Fibroblast of lung (primary cell): Measurements from ENCODE around the gene KDM4D. TPM values are rescaled to one million over a fixed set of nuclear protein-coding genes. Genes with fewer than 3 reads are reported as not detected.

ENCODE experiments used
- DNase-seq, 2 donors: peaks; one replicate each; pipeline versions ENCODE4 v3.0.0 to v3.0.0-alpha.2; 2010; ENCODE audit warnings: low read depth in 2 of 2
- H2AFZ ChIP-seq: 2 replicates; pipeline ENCODE4 v1.5.1; 2012; ENCODE audit warnings: low read length, control low read depth, inconsistent platforms
- H3K27ac ChIP-seq: 2 replicates; pipeline ENCODE4 v1.5.1; 2011; ENCODE audit warnings: low read length, control low read depth; ENCODE audit not compliant: insufficient read depth
- H3K27me3 ChIP-seq: 2 replicates; pipeline ENCODE4 v1.5.1; 2011; ENCODE audit warnings: mild to moderate bottlenecking, low read length; ENCODE audit not compliant: control insufficient read depth, insufficient read depth
- H3K36me3 ChIP-seq: 2 replicates; pipeline ENCODE4 v1.5.1; 2011; ENCODE audit warnings: low read length; ENCODE audit not compliant: control insufficient read depth, insufficient read depth
- H3K4me1 ChIP-seq: 2 replicates; pipeline ENCODE4 v1.5.1; 2011; ENCODE audit warnings: low read length; ENCODE audit not compliant: control insufficient read depth, insufficient read depth; ENCODE audit errors: extremely low read depth
- H3K4me2 ChIP-seq: 2 replicates; pipeline ENCODE4 v1.5.1; 2011; ENCODE audit warnings: low read length, control low read depth; ENCODE audit not compliant: insufficient read depth; ENCODE audit errors: extremely low read depth
- H3K4me3 ChIP-seq, 4 experiments: fragments of 200-600 bp in 1 of 4; sonication (generic) in 1 of 4; replicated peaks in 1 of 4; 2 replicates each; pipeline ENCODE4 v1.5.1; 2011 to 2016; ENCODE audit warnings: low read length in 4 of 4, low read depth in 3 of 4, mild to moderate bottlenecking in 3 of 4, control low read depth in 2 of 4, inconsistent platforms in 1 of 4, mixed read lengths in 1 of 4; ENCODE audit not compliant: insufficient read depth in 1 of 4; ENCODE audit errors: control extremely low read depth in 1 of 4
- H3K79me2 ChIP-seq: 2 replicates; pipeline ENCODE4 v1.5.1; 2012; ENCODE audit warnings: mild to moderate bottlenecking, low read length, inconsistent platforms; ENCODE audit not compliant: control insufficient read depth, insufficient read depth
- H3K9ac ChIP-seq: 2 replicates; pipeline ENCODE4 v1.5.1; 2011; ENCODE audit warnings: mild to moderate bottlenecking, low read length, control low read depth; ENCODE audit not compliant: insufficient read depth
- H3K9me3 ChIP-seq: 2 replicates; pipeline ENCODE4 v1.5.1; 2012; ENCODE audit warnings: low read depth, low read length; ENCODE audit not compliant: control insufficient read depth, insufficient read depth
- H4K20me1 ChIP-seq: 2 replicates; pipeline ENCODE4 v1.5.1; 2011; ENCODE audit warnings: low read length; ENCODE audit not compliant: control insufficient read depth, insufficient read depth; ENCODE audit errors: extremely low read depth
- EZH2 ChIP-seq: IDR thresholded peaks from 2 replicates; pipeline ENCODE4 v1.5.1; 2012; ENCODE audit warnings: low read length, control low read depth, mild to moderate bottlenecking; ENCODE audit errors: missing control alignments
- polyA plus RNA-seq, 2 donors: library from polyadenylated mRNA; depleted of rRNA in 1 of 2; stranded (reverse) in 1 of 2; unstranded in 1 of 2; fragments of >200 nt; gene quantifications; 2 replicates each; pipeline ENCODE4 v1.2.1, GENCODE V29; 2011 to 2012; ENCODE audit warnings: missing spikeins in 1 of 2
- total RNA-seq: library from RNA; depleted of rRNA; stranded (reverse); fragments of >200 nt; gene quantifications from 2 replicates; pipeline ENCODE4 v1.2.1, GENCODE V29; 2014
- TF ChIP-seq, protein P1 (sequence below), 2 donors: IDR thresholded peaks in 1 of 2; conservative IDR thresholded peaks in 1 of 2; 1 replicate in 1 of 2; 2 replicates in 1 of 2; pipeline ENCODE4 v1.5.1; 2011 to 2012; ENCODE audit warnings: low read length in 2 of 2, control low read depth in 1 of 2, inconsistent platforms in 1 of 2, low read depth in 1 of 2, mild to moderate bottlenecking in 1 of 2

Gene KDM4D
- total and polyA plus RNA-seq, 2 donors (not counting 1 experiment from before 2014, with no cell fraction given) = 0.50 to 0.94 TPM

- Histone ChIP-seq H4K20me1 (no peaks in the 10 kb centered on the region), H3K9ac (no peak overlapping the region), H3K27me3 (no peaks in the 10 kb centered on the region), H2AFZ (no peak overlapping the region), H3K4me2 (no peak overlapping the region), H3K4me3 (no peak overlapping the region), H3K79me2 (peaks cover 18% of the 10 kb centered on the region), H3K27ac (no peak overlapping the region), H3K9me3 (no peaks in the 10 kb centered on the region), H3K36me3 (peaks cover 2% of the 10 kb centered on the region), H3K4me1 (peaks cover 4% of the 10 kb centered on the region)
- TF ChIP-seq, protein P1, sequence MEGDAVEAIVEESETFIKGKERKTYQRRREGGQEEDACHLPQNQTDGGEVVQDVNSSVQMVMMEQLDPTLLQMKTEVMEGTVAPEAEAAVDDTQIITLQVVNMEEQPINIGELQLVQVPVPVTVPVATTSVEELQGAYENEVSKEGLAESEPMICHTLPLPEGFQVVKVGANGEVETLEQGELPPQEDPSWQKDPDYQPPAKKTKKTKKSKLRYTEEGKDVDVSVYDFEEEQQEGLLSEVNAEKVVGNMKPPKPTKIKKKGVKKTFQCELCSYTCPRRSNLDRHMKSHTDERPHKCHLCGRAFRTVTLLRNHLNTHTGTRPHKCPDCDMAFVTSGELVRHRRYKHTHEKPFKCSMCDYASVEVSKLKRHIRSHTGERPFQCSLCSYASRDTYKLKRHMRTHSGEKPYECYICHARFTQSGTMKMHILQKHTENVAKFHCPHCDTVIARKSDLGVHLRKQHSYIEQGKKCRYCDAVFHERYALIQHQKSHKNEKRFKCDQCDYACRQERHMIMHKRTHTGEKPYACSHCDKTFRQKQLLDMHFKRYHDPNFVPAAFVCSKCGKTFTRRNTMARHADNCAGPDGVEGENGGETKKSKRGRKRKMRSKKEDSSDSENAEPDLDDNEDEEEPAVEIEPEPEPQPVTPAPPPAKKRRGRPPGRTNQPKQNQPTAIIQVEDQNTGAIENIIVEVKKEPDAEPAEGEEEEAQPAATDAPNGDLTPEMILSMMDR (conservative IDR thresholded peaks at IDR 0.05 in 1 of 2, IDR thresholded peaks at IDR 0.05 in 1 of 2; ENCODE audit: low read depth in 1 of 2, low read length in 2 of 2) = no peak
- TF ChIP-seq EZH2 = no peak
- no peak for DNase-seq
Measured at GRCh38 chr11:94975599-94975998, 2.1 kb downstream of the KDM4D start.

DNA sequence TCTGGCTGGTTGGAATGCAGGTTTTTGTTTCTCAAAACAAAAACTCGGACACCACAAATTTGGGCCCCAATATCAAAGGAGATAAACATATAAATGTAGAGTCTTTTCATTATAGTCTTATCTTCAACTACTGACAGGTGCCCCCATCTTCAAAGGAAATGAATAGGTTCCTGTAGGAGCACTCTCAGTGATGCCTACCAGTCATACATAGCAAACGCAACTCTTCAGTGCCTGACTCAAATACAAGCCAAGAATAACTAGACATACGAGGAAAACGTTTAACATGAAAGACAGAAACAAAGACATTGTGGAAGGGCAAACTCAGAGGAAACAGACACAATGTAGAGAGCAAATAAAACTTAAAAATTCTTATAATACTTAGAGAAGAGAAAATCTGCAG is 13.9 kb downstream of the KDM4D start:
- H3K9me3 ChIP-seq = no peaks in the 10 kb centered on the region
- no peaks in the 10 kb centered on the region for H3K79me2 ChIP-seq
- H3K27ac ChIP-seq = no peak overlapping the region
- no peaks in the 10 kb centered on the region for H3K4me1 ChIP-seq
- H4K20me1 ChIP-seq = no peaks in the 10 kb centered on the region
- H3K36me3 ChIP-seq = no peaks in the 10 kb centered on the region
- H3K9ac ChIP-seq = no peak overlapping the region
- H3K27me3 ChIP-seq = no peaks in the 10 kb centered on the region
- TF ChIP-seq, protein P1 (conservative IDR thresholded peaks at IDR 0.05 in 1 of 2, IDR thresholded peaks at IDR 0.05 in 1 of 2; ENCODE audit: low read depth in 1 of 2, low read length in 2 of 2) = no peak
- TF ChIP-seq EZH2 = no peak
- no peak overlapping the region for H2AFZ ChIP-seq
- H3K4me2 ChIP-seq = no peak overlapping the region
- H3K4me3 ChIP-seq = no peak overlapping the region
- no peak for DNase-seq

DNA sequence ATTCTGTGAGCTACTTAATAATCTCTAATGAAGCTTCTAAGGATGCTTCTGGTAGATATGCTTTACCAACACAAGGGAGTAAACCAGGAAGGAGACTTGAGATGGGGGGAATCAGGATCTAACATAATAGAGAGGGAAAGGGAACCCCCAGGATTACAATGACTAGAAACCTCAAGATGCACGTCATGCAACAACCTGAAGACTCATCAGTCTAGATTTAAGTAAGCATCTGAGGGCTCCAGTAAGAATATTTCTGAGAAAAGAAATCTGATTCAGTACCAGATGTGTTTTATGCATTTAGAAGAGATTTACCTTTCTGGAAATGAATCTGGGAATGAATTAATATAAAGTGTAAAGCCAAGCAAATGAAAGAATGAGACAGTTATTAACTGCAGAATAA is 15.2 kb downstream of the KDM4D start:
- H3K4me1 ChIP-seq = no peaks in the 10 kb centered on the region
- no peak for TF ChIP-seq EZH2
- TF ChIP-seq, protein P1 (conservative IDR thresholded peaks at IDR 0.05 in 1 of 2, IDR thresholded peaks at IDR 0.05 in 1 of 2; ENCODE audit: low read depth in 1 of 2, low read length in 2 of 2) = no peak
- H3K9ac ChIP-seq = no peak overlapping the region
- no peak overlapping the region for H3K4me3 ChIP-seq
- H3K36me3 ChIP-seq = no peaks in the 10 kb centered on the region
- DNase-seq = no peak
- no peak overlapping the region for H3K27ac ChIP-seq
- H3K9me3 ChIP-seq = no peaks in the 10 kb centered on the region
- H2AFZ ChIP-seq = no peak overlapping the region
- no peaks in the 10 kb centered on the region for H4K20me1 ChIP-seq
- H3K27me3 ChIP-seq = no peaks in the 10 kb centered on the region
- H3K4me2 ChIP-seq = no peak overlapping the region
- no peaks in the 10 kb centered on the region for H3K79me2 ChIP-seq
